NCI-H69 (cell line): ENCODE measurements around the gene CLNK.

Experiments
- DNase-seq: peaks from one replicate; lab custom pipeline; 2025; lab: John Stamatoyannopoulos, UW

The CLNK gene

GRCh38 chr4:10521424-10521823, 163.1 kb downstream of the CLNK start:
- peak; percentile 93 for DNase-seq

DNA sequence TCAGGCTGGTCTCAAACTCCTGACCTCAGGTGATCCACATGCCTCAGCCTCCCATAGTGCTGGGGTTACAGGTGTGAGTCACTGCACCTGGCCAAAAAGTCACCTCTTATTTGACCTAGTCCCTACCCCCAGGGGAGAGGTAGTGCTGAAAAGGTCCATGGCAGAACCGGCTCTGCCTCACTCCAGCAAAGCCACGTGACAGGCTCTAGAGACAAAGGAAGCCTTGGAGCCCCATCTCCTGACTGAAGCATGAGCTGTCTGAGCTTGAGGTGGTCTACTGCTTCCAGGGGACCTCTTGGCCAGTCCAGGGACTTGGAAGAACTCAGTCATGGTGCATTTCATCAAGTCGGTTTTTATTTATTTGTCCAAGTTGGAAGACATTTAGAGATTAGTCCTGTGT, 174.8 kb downstream of the CLNK start:
- no peak for DNase-seq

GRCh38 chr4:10506077-10506476, 178.5 kb downstream of the CLNK start:
- DNase-seq = no peak

DNA sequence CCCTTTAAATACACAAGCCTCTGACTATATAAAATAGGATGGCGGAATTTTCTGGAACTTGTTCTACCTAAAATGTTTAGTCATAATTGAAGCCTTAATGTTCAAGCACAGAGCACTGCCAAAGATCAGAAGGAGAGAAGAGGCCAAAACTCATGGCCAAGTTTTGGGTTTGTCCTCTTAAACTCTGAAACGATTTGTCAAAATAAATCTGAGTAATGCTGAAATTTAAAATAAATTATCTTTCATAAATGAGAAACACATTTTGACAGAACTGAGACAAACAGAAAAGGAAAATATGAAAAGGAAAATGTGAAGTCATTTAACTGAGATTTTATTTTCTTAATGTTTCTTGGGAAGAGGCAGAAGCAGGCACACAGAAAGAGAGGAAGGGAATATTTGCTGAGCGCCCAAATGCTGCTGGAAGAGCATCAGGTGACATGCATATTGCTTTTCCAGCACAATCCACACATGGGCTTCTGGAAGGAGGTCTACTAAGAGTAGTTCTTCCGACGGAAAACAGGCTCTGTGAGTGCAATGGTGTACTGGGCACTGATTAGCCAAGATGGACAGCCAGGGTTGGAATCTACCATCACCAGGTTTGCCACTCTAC, 179.9 kb downstream of the CLNK start:
- no peak for DNase-seq

- no peak for DNase-seq
Observed at GRCh38 chr4:10502717-10503116, 181.9 kb downstream of the CLNK start.

GRCh38 chr4:10500776-10501175, 183.8 kb downstream of the CLNK start:
- DNase-seq = no peak

GRCh38 chr4:10496200-10496599, 188.4 kb downstream of the CLNK start:
- DNase-seq = peak; percentile 73

GRCh38 chr4:10495651-10496050, 188.9 kb downstream of the CLNK start:
- DNase-seq = no peak

- DNase-seq = peak; percentile 96
Observed at GRCh38 chr4:10492464-10492863, 192.1 kb downstream of the CLNK start.

DNA sequence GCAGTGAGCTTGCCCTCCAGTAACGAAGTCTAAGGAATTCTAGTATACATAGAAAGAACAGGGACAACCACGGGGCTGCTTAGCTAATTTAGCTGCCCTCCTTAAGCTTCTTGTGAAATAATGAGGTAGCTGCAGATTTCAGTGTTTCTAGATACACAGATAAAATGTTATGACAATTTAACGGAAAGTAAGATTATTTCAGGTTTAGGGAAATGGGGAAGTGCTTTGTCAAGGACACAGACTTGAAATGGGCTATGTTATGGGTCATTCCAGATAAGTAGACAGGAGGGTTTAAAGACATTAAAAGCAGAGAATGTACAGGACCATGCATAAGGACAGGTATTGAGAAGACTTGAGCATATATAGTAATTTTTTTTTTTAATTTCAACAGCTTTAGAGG, 193.2 kb downstream of the CLNK start:
- DNase-seq = no peak

DNA sequence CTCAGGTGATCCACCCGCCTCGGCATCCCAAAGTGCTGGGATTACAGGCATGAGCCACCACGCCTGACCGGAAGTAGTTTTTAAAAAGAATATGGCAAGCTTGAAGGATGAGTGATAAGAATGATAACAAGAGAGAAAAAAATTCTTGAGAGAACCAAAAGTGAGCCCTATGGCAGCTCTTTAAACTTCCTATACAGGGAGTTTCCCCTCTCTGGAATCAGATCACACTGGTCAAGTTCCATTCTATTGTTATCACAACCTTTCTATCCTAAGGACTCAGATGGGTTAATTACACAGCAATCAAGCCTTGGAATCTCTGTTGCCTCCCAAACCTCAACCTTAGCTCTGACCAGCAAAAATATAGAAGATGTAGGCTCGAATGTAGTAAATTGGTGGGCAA, 193.6 kb downstream of the CLNK start:
- no peak for DNase-seq

DNA sequence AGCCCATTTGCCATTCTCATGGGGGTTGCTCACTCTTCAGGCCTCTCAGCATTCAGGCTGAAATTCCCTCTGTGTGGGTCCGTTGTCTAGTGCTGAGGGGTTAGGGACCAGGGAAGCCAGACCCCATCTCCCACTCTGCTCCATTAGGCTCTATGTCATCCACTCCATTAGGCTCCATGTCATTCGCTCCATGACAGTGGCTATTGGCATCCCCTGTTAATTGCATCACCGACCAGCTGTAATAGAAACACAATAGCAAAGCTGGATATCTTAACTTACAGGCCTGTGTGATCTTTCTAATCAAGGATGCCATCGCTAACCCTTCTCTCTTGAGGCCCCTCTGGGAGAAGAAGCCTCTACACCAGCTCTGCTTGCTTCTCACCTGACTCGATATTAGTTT, 201.7 kb downstream of the CLNK start:
- DNase-seq = no peak

- no peak for DNase-seq
Observed at GRCh38 chr4:10480616-10481015, 204.0 kb downstream of the CLNK start.

DNA sequence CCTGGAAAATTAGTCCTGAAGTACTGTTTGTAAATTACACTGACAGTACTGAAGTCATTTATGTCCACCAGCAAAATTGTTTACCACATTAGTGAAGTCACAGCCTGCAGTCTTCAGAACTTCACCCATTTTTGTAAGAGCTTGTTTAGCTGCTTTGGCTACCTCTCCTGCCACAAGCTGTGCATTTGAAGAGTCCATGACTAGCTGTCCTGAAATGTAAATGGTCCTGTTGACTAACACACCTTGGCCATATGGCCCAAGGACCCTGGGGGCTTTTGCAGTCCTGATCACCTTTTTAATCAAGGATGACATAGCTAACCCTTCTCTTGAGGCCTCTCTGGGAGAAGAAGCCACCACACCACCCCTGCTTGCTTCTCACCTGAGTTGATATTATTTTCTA, 205.9 kb downstream of the CLNK start:
- DNase-seq = peak; percentile 46

GRCh38 chr4:10470505-10470904, 214.1 kb downstream of the CLNK start:
- DNase-seq = no peak

GRCh38 chr4:10466161-10466560, 218.4 kb downstream of the CLNK start:
- DNase-seq = no peak

DNA sequence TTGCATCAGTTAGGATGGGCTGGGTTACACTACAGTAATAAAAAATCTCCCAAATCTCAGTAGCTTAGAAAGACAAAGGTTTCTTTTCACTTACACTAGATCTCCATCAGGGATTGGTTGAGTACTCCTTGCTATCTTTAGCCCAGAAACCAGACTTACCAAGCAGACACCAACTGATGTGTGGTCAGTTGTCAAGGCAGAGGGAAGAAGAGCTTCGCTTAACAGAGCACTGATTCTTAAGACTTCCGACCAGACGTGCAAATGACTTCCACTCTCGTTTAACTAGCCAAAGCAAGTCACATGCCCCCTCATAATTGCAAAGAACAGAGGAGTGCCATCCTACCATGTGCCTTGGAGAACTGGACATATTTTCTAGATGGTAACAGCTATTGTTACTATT, 221.7 kb downstream of the CLNK start:
- DNase-seq = no peak

- DNase-seq = no peak
Observed at GRCh38 chr4:10461850-10462400, 222.6 kb downstream of the CLNK start.

DNA sequence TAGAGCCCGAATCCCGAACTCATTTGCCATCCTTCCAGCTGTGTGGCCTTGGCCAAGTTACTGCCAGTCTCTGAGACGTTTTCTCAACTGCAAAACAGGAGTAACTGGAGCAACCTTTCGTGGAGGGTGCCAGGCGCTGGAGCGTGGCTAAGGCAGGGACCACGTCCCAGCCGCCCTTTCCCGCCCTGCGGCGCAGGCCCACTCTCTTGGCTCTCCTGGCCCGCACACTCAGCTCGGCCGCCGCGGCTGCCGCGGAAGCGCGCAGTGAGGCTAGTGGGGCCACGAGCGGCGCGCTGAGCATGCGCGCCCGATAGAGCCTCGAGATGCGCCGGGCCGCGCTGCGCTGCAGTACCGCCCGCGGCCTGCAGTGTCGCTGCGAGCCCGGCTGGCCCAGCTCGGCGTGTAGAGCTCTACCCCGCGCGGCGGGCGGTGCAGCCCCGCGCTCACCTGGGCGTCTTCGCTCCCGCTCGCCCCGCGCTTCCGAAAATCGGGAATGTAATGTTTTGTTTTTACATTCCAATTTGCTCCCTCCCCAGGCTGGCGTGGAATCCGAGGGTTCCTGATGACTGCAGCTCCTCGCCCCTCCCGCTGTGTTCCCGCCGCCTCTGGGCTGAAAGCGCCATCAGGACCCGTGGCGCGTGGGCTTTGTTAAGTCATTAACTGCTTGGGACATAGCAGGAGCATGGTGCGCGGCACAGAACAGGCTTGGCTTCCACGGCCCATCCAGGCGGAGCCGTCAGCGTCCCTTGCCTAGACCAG, 223.3 kb downstream of the CLNK start:
- DNase-seq = peak; percentile 83

DNA sequence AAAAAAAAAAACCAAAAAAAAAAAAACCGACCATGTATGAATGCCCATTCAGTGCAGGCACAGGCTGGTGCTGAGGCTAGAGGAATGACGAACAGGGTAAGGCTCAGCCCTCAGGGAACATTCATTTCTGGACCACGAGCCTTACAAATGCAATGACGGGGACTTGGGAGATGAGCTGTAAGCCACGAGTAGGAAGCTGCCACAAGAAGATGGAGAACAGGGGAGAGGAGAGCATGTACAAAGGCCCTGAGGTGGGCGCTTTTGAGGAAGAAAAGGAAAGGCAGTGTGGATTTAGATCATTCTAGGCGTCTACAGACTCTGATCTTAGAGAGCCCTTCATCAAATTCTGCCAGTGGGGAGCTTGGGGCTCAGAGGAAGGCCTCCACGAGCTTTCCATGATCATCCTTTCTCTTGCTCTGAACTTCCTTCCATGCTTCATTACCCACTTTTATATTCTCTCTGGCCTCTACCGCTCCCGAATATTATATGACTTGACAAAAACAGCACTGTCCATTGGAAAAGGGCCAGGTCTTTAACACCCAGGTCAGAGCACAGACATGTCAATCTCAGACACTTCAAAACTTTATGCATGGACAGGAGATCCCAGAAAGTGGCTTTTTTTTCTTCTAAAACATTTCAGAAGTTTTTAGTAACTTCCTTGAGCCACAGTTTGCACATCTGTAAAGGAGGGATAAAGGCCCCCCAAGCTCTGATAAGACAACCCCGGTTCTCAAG, 224.1 kb downstream of the CLNK start:
- no peak for DNase-seq

GRCh38 chr4:10459305-10459704, 225.3 kb downstream of the CLNK start:
- DNase-seq = no peak

DNA sequence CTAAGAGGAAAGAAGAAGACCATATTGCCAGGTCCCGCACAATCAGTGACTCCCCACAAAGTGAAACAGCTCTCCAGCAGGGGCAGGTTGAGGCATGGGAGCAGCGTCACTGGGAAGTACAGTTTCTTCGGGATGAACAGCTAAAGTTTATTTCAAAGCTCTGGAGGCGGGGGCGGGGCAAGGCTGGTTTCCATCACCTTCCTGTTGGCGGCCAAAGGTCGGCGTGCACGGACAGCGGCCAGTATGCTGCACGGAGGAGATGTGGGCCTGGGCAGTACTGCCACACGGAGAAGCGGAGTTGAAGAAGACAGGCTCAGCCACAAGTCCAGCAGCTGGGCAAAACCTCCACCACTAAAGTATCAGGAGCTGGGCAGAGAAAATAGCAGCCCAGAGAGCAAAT, 226.4 kb downstream of the CLNK start:
- DNase-seq = no peak

DNA sequence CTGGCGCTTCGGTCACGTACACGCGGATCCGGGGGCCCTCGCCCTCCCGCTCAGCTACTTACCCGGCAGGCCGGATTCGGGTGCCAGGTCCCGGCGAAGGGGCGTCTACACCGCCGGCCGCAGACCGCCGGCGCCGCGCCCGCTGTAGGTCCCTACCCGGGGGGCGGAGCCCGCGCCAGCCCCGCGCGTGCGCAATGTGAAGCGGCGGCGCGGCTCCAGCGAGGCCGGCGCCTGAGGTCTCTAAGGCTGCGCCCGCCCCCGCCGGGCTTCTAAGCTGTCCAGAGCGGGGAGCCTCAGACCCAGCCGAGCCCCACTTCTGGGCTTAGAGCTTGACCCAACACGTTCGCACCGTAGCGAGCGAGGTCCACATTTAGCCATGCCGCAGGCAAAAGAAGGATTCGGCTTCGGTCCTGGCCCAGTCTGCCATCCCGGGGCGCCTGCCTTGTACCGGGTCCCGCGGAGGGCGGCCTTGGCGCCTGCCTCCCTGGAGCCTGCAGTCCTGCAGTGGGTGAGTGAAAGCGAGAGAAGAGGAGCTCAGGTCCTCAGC, 227.2 kb downstream of the CLNK start, which contains the start of gene ZNF518B:
Gene ZNF518B (minus strand): TSS at position 172 of the 547 bp plus-strand sequence. CDS start 11,098 bp downstream, outside the sequence.
- peak; percentile 80 for DNase-seq
